Activated CD4-positive, CD25-positive, alpha-beta regulatory T cell treated with anti-CD3 and anti-CD28 coated beads, Interleukin-2, amount 50 U/mL, for 16 hours (primary cell): Measurements from ENCODE around the gene TRPM8.
A peak's percentile ranks its signal among the peaks of the same experiment; 100 is the strongest.

Source experiments
- DNase-seq: peaks from one replicate; pipeline ENCODE4 v3.0.0-alpha.2; 2020; ENCODE audit warnings: low read depth, low spot score

TRPM8 gene

DNA sequence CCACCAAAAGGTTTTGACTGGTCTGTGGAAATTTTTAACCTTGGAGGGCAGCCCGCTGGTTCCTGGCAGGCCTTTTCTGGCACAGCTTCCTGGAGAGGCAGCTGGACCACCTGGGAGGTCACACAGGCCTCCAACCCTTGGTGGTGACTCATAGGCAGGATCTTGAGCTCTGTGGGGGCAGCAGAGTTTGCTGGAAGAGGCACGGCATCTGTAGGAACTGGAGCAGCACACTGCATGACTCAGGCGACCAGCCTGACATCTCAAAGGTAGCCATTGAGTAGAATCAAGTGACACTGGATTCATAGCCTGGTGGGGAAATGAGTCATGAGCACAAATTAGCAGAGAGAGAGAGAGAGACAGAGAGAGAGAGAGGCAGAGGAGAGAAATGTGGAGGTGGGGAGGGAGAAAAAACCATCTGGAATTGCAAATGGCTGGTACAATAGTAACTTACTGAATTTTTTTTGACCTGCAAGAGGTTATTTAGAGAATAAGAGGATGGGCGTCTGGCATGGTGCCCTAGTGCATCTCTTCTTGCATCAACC, 57.4 kb downstream of the TRPM8 start:
- no peak for DNase-seq

DNA sequence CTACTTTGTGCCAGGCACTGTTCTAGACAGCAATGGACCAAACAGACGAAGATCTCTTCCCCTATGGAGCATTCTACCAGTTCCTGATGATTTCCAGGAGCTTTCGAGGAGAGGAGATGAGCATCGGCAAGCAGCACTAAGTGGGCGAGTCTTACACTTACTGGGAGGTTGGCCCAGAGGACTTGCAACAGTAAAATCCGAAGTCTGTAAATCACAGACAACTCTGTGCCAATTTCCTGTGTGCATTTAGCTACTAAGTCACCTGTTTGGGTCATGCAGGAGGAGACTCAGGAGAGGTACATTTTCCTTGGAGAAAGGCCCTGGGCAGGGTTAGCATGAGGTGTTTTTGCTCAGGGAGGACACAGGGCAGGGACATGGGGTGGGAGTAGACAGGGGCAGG, 58.9 kb downstream of the TRPM8 start:
- DNase-seq = no peak

DNA sequence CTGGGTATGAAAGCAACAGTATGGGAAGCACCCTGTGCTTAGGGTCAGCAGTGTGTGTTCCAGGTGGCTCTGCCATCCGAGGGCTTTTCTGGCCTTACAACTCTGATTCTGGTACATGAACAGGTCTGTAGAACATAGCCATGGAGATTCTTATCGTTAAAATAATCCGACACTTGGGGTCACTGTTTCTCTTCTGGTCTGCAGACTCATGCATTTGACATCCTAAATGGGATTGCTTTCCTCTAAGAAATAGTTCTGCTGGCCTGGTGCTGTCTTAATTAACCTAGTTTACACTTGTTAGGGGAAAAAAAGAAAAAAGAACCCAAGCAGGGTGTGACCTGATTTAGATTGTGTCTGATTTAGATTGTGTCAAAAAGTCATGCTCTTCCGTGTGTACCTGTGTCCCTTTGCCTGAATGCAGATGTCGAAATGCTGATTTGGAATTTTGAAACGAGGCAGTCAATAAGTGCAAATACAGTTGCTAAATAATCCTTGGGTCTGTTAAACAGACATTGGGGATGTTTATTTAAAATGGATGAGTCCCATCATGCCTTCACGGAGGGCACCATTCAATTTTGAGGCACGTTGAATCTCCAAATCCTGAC, 59.6 kb downstream of the TRPM8 start:
- DNase-seq = no peak

DNA sequence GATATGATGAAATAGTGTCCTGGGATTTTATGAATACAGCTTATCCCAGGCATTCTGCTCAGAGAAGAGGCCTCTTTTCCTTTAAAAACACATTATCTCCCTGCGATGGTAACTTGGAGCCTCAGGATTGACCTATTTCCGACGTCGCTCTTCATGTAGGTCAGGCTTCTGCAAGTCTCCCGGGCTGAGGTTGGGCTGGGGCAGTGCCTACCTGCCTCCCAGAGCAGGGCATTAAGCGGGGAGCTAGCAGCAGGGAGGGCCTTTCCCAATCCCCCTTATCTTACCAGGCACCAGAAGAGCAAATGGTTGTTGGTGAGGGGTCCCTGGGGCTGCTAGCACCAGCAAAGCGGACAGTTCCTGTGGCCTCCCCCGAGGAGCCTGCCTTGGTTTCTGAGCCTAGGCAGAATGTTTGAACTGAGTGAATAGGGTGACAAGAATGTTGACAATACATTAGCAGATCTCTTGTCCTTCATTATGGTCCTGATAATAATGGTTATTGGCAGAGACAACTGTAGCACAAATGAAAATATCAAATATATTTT, 60.2 kb downstream of the TRPM8 start:
- DNase-seq = no peak

DNA sequence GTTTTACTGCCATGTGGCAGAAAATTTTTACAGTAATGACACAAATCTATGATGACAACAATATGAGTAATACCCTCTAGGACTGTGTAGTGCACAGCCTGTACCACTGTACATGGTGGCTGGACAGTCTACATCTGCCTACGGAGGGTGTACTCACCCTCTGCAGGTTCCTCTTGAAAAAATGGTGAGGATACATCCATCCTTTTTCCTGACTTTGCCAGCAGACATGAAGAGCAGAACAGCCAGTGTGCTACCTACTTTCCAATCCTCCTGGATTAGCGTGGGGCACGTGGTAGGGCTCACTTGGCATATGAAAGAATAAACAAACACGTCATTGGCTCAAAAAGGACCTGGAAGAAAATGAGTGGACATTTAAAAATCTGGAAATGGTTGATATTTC, 62.6 kb downstream of the TRPM8 start:
- no peak for DNase-seq

DNA sequence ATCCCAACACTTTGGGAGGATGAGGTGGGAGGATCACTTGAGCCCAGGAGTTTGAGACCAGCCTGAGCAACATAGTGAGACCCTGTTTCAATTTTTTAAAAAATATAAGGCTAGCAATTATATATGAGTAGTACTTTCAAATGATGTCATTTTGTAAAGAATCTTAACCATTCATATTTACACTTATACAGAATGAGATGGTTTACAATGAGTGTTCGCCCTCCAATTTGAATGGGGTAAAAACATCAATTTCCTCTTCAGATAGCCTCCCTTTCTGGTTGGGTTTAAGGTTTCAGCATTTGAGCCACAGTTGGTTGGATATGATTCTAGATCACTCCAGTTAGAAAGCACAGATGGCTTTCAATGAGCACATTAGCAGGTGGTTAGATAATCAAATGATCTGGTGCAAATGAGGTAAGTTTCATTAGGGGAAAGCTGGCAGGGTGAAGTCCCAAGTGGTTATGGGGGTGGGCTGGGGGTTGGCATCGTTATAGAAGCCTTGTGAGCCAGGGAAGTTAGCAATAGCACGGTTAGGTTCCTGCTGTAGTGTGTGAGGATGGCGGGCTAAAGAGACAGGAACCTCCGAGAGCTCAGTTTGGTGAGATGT, 63.9 kb downstream of the TRPM8 start:
- no peak for DNase-seq

DNA sequence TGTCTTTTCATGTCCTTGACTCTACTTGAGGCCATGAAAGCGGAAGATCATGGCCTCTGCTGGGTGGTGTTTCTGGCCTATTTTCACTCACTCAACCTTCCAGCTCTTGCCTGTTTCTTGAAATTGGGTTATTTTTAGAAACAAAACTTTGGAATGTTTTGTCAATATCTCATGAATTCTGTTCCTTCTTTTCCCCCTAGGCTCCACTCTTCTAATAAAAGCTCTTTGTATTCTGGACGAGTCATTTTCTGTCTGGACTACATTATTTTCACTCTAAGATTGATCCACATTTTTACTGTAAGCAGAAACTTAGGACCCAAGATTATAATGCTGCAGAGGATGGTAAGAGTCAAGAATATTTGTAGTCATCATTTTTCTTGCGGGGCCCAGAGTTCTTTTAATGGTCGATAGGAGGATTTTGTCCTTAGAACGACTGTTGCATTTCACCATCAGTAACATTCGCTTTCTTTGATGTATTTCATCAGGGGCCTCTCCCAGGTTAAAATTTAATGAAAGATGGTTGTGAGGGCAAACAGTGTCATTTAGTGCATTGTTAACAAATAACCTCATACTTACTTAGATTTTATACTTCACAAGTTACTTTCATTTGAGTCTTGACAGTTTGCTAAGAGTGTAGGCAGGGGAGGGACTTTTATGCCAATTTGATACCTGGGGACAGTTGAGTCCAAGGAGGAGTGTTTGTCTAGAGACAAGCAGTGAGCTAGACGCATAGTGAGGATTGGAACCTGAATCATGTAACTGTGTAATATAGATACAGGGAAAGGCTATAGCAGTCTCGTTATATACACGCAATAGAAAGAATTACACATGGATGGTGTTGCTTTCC, 64.6 kb downstream of the TRPM8 start:
- no peak for DNase-seq

DNA sequence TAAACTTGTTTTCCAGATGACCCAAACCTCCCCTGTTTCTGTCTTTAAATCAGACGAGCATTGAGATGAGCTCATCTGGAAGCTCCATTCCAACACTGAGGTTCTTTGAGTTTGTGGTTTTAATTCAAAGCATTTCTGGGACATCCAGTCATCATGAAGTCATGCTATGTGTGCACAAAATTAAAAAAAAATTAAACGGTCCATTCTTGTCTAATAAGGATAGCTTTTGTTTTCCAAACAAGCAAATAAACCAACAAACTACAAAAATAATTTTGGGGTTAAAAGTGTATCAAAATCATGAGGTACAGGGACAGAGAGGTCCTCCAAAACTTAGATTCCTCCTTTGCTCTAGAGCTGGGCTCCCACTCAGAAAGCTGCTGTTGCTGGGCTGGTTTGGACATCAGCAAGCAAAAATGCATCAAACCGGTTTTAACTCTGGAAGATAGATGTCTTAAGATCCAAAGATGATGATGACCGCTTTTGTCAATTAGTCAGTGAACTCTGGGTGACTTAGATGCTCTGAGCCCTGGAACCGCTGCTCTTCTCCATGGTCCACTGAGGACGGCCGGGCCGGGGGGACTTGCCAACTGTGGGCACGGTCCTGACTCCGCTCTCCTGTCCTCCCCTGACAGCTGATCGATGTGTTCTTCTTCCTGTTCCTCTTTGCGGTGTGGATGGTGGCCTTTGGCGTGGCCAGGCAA, 65.4 kb downstream of the TRPM8 start:
- DNase-seq = no peak

DNA sequence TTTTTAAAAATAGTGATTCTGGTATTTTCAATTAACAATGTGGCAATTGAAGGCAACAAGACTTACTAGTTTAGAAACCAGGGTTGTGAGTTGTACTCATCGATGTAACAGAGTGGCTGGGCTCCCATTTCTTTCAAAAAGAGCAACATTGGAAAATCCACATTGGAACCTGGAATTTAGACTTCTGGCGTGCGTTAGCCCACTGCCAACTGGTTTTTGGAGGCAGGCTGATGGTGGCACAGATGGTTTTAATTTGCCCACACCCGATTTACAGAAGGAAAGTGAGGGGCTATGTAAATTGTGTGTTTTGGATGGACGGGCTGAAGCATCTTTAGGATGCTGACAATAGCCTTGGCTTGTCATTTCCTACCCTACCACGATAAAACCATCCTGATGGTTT, 66.3 kb downstream of the TRPM8 start:
- no peak for DNase-seq

DNA sequence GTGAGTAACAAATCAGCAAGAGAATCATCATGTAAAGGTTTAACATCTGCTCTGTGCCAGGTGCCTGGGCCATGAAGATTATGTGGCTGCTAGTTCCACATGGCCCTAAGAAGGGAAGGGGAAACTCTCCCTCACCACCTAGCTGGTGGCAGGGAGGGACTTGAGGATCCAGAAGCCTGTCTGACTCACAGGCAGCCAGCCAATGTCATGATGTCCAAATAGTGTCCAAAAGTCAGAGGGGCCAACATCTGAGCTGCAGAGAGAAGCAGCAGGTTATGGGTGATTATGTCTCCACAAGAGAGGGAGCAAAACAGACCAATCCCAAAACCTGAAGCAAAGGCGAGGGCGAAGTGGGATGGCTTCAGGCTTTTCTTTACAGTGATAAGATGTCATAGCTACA, 71.4 kb downstream of the TRPM8 start:
- DNase-seq = no peak

DNA sequence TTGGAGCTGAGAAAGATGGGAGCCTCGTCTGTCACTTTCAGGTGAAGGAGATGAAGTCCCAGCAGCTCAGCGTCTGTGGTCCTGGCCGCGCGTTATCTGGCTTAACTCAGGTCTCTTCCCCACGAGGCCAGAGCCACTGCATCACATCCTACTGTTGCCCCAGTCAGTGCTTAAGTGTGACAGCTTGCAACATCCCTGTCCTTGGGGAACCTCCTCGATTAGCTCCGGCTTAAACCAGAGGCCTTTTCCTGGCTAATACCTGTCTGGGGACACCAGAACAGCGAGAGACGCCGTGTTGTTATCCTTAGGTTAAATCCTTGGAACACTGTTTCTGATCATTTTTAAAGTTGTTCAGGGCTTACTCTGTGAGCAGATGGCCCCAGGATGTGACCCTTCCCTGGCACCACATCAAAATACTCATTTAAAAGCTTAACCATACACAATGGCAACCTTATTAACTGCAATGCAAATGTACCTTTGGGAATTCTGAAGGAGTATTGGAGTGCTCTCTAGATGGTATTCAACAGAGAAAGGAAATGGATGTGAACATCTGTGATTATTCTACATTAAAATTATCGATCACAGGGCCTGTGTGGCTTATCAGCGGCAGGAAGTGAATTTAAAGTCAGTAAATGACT, 72.2 kb downstream of the TRPM8 start:
- DNase-seq = no peak

DNA sequence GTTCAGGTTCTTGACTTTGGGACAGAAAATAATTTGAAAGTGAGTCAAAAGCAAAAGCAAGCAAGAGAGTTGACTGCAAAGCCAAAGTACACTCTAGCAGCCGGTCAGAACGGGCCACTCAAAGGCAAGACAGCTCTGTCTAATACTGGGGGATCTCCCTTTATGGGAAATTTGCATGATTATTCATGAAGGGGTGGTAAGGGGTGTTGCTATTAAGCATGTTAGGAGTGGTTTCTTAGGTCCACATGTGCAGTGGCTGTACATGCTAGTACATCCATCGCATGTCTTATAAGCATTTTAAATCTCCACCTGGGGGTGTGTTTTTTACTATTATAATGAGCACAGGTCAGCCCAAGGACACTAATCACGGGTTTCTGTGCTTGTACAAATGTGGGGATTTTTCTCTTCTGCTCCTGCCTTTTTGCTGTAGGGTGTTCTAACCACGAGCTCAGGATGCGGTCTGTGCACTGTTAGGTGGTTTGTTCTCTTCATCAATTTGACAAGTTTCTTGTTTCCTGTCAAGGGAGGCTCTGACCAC, 73.2 kb downstream of the TRPM8 start:
- peak; percentile 17 for DNase-seq

DNA sequence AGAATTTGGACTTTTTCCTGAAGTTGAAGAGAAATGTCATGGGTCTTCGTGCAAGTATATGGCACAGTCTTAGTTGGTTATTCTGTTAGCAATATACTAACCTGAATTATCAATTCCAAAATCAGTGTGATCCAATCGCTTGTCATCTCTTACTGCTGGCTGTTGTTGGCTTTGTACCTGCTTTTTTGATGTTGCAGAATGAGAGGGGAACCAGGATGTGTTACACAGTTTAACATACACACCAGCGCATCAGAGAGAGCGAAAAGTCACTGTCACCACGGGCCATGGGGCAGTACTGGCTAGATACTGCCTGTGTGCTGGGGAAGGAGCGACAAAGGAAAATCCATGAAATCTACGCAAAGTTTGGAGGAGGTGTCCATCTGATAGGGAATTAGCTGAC, 74.0 kb downstream of the TRPM8 start:
- no peak for DNase-seq

DNA sequence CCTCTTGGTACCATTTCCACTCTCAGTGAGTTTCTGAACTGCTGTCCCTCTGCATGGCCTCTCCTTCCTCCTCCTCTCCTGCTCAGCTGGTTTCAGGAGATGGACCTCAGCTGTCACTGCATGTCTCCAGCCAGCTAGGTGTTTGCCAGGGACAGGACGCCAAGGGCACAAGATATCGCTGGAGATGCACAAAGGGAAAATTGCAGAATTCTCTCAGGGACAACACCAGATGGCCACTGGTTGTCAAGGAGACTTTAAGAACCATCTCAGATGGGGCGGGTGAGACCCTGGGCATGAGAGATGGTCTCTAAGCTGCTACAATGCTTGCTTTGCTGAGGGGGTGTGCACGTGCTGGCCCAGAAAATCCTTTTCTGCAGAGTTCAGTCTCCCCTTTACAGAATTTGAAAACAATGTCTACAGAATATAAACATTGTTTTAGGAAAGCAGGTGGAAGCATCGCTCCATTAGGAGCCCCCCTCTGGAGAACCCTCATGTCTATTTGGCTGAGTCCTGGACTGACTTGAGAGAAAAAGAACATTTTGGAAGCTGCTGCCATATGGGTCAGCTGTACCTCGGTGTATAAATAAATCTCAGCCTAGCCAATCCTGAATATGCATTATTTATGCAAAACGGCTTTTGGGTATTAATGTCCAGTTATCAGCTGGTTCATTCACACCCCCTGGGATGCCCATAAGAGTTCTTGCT, 75.5 kb downstream of the TRPM8 start:
- no peak for DNase-seq

DNA sequence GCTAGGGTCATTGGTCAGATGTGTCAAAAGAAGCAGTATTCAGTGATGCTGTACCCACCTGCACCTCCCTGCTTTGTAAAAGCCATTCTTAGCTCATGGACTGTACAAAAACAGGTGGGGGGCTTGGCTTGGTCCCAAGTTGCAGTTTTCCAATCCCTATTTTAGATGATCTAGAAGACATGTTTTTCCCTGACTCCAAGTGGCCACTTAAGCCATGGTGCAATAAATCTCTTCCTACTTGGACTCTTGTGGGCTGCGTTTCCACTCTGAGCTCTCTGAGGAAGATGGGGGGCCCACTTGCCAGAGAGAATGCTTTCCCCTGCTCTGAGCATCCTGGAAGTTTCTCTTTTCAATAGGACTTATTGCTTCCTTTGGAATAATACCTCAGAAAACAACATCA, 76.3 kb downstream of the TRPM8 start:
- no peak for DNase-seq

DNA sequence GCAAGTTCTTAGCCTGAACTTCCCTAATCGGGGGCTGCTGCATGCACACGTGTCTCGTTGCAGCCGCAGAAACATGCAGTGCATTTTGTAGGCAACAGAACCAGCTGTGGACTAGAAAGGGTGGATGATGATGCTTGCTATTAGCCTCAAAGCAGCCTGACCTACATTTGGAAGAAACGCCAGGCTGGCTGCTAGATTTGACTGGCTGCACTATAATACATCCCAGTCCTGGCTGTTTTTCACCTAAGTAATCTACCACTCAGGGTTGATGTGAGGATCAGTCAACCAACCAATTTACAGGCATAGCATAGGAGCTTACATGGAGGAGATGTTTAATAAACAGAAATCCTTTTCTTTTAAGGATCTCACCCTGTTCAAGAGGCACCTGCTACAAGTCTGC, 77.0 kb downstream of the TRPM8 start:
- DNase-seq = no peak

DNA sequence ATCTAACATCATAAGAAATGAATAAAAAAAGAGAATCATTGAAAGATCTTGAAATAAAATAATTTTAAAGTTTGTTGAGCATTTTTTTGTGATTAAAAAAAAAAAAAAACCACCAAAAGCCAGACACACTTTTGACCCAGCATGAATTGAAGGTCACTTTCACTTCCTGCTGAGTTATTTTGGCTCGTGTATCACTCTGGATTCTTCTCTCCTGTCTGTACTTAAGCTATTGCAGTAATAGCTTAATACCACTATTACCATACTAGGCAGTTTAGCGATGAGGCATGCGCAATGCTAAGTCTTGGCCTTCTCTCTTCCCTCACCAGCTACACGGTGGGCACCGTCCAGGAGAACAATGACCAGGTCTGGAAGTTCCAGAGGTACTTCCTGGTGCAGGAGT, 78.8 kb downstream of the TRPM8 start:
- DNase-seq = no peak

DNA sequence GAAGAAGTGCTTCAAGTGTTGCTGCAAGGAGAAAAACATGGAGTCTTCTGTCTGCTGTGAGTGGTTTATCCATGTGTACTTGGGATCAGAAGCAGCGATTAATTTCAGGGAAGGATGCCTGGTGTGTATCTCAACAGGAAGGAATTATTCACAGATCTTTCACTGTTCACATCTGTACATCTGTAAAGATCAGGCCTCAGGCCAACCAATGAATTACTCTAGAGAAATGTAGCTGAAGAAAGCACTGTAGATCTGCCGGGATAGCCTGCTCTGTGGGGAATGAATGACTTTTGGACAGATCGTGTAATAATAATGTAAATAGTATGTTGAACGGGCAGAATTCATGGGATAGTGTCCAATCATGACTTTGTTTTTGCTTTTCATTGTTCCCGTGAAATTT, 79.3 kb downstream of the TRPM8 start:
- no peak for DNase-seq

DNA sequence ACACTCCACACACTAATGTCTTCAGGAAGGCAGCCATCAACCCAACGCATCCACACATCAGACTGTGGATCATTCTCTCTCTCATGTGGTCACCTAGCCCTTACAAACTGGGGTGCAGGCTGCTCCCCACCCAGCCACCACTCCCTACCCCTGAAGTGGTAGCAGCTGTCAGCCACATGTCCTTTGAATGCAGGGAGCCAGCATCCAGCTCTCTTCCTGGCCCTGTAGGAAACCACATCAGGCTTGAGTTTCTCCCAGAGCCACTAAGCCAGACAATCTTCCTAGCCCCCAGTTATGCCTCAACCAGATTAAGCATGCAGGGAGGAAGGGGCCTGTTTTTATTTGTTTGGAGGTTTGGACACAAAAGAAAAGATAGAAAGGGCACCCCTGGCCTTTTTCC, 80.5 kb downstream of the TRPM8 start:
- DNase-seq = no peak

DNA sequence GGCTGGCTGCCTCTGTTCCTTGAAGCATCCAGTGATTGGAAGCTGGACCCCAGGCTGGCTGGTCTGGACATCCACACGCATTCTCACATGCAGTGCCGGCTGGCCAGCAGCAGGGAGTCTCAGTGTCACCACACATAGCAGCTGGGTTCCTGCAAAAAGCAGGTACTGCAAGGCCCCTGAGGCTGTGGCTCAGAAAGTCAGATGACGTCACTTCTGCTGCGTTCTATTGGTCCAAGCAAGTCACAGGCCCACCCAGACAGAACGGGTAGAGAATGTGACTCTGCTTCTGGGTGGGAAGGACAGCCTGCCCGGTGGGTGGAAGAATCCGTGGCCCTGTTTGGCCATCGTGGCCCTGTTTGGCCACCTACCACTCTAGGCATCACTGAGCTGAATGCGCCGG, 82.0 kb downstream of the TRPM8 start:
- no peak for DNase-seq
